K562 (cell line): ENCODE results near the gene YTHDF1.

Experiments
- FOXP1 ChIP-seq: sonication (generic); formaldehyde crosslinking; IDR thresholded peaks from 2 replicates; pipeline ENCODE4 v1.8.0; 2022; ENCODE audit warnings: mild to moderate bottlenecking, missing genetic modification reagents
- HDAC6 ChIP-seq: IDR thresholded peaks from 2 replicates; pipeline ENCODE4 v1.6.1; 2012; ENCODE audit warnings: low read depth, mild to moderate bottlenecking, control low read depth, inconsistent platforms, low read length, moderate library complexity
- POLR2B ChIP-seq: fragments of 450-650 bp; IDR thresholded peaks from 2 replicates; pipeline ENCODE4 v1.6.1; 2018; ENCODE audit warnings: low read depth; ENCODE audit not compliant: partially characterized antibody
- RBM15 ChIP-seq: fragments of 200-400 bp; formaldehyde crosslinking; IDR thresholded peaks from 2 replicates; pipeline ENCODE4 v1.6.1; 2018; ENCODE audit warnings: mild to moderate bottlenecking, low read length, moderate library complexity; ENCODE audit not compliant: insufficient read depth
- ZNF143 ChIP-seq: sonication (generic); formaldehyde crosslinking; IDR thresholded peaks from 2 replicates; pipeline ENCODE4 v1.9.0; 2022; ENCODE audit warnings: mild to moderate bottlenecking, missing genetic modification reagents
- TF ChIP-seq, protein P1 (sequence below), 3 experiments: IDR thresholded peaks in 2 of 3; conservative IDR thresholded peaks in 1 of 3; 2 replicates each; pipeline ENCODE4 v1.5.1; 2011 to 2012; ENCODE audit warnings: low read length in 3 of 3, mild to moderate bottlenecking in 3 of 3, control low read depth in 2 of 3, improper control_type of control experiment in 1 of 3, inconsistent platforms in 1 of 3, low read depth in 1 of 3, mixed read lengths in 1 of 3, moderate library complexity in 1 of 3; ENCODE audit not compliant: insufficient read depth in 2 of 3
- TF ChIP-seq, protein P2 (sequence below): fragments of 450-650 bp; formaldehyde crosslinking; IDR thresholded peaks from 2 replicates; pipeline ENCODE4 v1.4.0; 2020; ENCODE audit warnings: mild to moderate bottlenecking, mixed read lengths
- TF ChIP-seq, protein P3 (sequence below): fragments of 250-450 bp; sonication (Bioruptor Pico); IDR thresholded peaks from 2 replicates; pipeline ENCODE4 v1.9.0; 2021; ENCODE audit warnings: mild to moderate bottlenecking, inconsistent platforms

DNA sequence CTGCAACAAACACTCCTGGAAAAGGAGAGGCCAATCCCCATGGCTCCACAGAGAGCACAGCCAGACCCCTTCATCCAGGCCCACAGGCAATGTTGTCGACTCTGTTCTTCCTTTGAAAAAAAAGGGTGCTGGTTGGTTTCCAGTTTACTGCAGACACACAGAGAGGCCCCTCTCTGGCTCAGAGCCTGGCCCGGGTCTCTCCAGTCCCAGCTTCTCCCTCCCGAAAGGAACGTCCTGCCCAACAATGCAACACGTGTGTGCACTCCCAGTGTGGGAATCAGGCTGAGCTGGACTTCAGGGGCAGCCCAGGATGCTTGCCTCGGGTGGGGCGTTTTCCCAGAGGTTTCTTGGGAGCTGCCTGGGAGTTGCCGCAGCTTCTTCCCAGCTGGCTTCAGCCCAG lies 42.9 kb upstream of the YTHDF1 start:
- TF ChIP-seq ZNF143 (no peak), RBM15 (no peak), POLR2B (no peak), HDAC6 (no peak), FOXP1 (no peak)
- TF ChIP-seq, protein P1, sequence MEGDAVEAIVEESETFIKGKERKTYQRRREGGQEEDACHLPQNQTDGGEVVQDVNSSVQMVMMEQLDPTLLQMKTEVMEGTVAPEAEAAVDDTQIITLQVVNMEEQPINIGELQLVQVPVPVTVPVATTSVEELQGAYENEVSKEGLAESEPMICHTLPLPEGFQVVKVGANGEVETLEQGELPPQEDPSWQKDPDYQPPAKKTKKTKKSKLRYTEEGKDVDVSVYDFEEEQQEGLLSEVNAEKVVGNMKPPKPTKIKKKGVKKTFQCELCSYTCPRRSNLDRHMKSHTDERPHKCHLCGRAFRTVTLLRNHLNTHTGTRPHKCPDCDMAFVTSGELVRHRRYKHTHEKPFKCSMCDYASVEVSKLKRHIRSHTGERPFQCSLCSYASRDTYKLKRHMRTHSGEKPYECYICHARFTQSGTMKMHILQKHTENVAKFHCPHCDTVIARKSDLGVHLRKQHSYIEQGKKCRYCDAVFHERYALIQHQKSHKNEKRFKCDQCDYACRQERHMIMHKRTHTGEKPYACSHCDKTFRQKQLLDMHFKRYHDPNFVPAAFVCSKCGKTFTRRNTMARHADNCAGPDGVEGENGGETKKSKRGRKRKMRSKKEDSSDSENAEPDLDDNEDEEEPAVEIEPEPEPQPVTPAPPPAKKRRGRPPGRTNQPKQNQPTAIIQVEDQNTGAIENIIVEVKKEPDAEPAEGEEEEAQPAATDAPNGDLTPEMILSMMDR (IDR thresholded peaks at IDR 0.05 in 2 of 3, conservative IDR thresholded peaks at IDR 0.05 in 1 of 3; ENCODE audit: insufficient read depth in 2 of 3, low read depth in 1 of 3, low read length in 3 of 3), result no peak
- TF ChIP-seq, protein P2, sequence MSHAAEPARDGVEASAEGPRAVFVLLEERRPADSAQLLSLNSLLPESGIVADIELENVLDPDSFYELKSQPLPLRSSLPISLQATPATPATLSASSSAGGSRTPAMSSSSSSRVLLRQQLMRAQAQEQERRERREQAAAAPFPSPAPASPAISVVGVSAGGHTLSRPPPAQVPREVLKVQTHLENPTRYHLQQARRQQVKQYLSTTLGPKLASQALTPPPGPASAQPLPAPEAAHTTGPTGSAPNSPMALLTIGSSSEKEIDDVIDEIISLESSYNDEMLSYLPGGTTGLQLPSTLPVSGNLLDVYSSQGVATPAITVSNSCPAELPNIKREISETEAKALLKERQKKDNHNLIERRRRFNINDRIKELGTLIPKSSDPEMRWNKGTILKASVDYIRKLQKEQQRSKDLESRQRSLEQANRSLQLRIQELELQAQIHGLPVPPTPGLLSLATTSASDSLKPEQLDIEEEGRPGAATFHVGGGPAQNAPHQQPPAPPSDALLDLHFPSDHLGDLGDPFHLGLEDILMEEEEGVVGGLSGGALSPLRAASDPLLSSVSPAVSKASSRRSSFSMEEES (CRISPR knock-in tag), result no peak
- TF ChIP-seq, protein P3, sequence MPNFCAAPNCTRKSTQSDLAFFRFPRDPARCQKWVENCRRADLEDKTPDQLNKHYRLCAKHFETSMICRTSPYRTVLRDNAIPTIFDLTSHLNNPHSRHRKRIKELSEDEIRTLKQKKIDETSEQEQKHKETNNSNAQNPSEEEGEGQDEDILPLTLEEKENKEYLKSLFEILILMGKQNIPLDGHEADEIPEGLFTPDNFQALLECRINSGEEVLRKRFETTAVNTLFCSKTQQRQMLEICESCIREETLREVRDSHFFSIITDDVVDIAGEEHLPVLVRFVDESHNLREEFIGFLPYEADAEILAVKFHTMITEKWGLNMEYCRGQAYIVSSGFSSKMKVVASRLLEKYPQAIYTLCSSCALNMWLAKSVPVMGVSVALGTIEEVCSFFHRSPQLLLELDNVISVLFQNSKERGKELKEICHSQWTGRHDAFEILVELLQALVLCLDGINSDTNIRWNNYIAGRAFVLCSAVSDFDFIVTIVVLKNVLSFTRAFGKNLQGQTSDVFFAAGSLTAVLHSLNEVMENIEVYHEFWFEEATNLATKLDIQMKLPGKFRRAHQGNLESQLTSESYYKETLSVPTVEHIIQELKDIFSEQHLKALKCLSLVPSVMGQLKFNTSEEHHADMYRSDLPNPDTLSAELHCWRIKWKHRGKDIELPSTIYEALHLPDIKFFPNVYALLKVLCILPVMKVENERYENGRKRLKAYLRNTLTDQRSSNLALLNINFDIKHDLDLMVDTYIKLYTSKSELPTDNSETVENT, result no peak
